HFFc6 (cell line): ENCODE data around the gene F10. TPM values are rescaled to one million over a fixed set of nuclear protein-coding genes. Genes with fewer than 3 reads are reported as not detected.

Experiments used
- DNase-seq: peaks from one replicate; pipeline ENCODE4 v3.0.0-alpha.2; 2018
- H3K27ac Mint-ChIP-seq: 2 replicates; pipeline ENCODE4 v1.8.0; 2020; ENCODE audit warnings: mild to moderate bottlenecking, mixed read lengths
- H3K27me3 Mint-ChIP-seq: 2 replicates; pipeline ENCODE4 v1.8.0; 2021; ENCODE audit warnings: mild to moderate bottlenecking, moderate library complexity, mixed read lengths; ENCODE audit not compliant: insufficient read depth
- H3K36me3 Mint-ChIP-seq: 2 replicates; pipeline ENCODE4 v1.8.0; 2021; ENCODE audit warnings: low read depth, mixed read lengths
- H3K4me1 Mint-ChIP-seq: 2 replicates; pipeline ENCODE4 v1.8.0; 2020; ENCODE audit warnings: low read depth, mixed read lengths
- H3K4me3 Mint-ChIP-seq: 2 replicates; pipeline ENCODE4 v1.8.0; 2020; ENCODE audit warnings: mild to moderate bottlenecking, moderate library complexity, mixed read lengths
- H3K9me3 Mint-ChIP-seq: 2 replicates; pipeline ENCODE4 v1.8.0; 2020; ENCODE audit warnings: mild to moderate bottlenecking, mixed read lengths
- CTCF ChIP-seq: fragments of 200-600 bp; sonication (generic); IDR thresholded peaks from 2 replicates; pipeline ENCODE4 v1.5.0; 2021; ENCODE audit warnings: antibody characterized with exemption, mild to moderate bottlenecking
- total RNA-seq, 6 experiments: library from RNA; stranded (reverse); fragmentation: NEBNext Ultra II Directional; extraction: Animal tissue kit (Norgen Biotek cat#: 25700); gene quantifications; 2 replicates in 1 of 6; 3 replicates in 5 of 6; pipeline ENCODE4 v1.2.3, GENCODE V29; 2021

The F10 gene
- total RNA-seq, 6 experiments from 2014 or later: 10.2 to 21.3 (median 10.8) TPM

GRCh38 chr13:113129480-113129879 lies 6.9 kb downstream of the F10 start:
- no peaks in the 10 kb centered on the region for H3K36me3 Mint-ChIP-seq
- peaks cover 4% of the 10 kb centered on the region for H3K27me3 Mint-ChIP-seq
- no peak for TF ChIP-seq CTCF
- H3K27ac Mint-ChIP-seq: no peak overlapping the region
- H3K4me3 Mint-ChIP-seq: no peak overlapping the region
- no peak for DNase-seq
- no peaks in the 10 kb centered on the region for H3K4me1 Mint-ChIP-seq
- no peaks in the 10 kb centered on the region for H3K9me3 Mint-ChIP-seq

- H3K36me3 Mint-ChIP-seq: no peaks in the 10 kb centered on the region
- no peaks in the 10 kb centered on the region for H3K4me1 Mint-ChIP-seq
- H3K27me3 Mint-ChIP-seq: peaks cover 5% of the 10 kb centered on the region
- H3K27ac Mint-ChIP-seq: no peak overlapping the region
- no peak for DNase-seq
- H3K9me3 Mint-ChIP-seq: no peaks in the 10 kb centered on the region
- no peak for TF ChIP-seq CTCF
- no peak overlapping the region for H3K4me3 Mint-ChIP-seq
Measured at GRCh38 chr13:113129921-113130750, 7.5 kb downstream of the F10 start.

GRCh38 chr13:113135281-113135760 lies 12.7 kb downstream of the F10 start:
- no peak overlapping the region for H3K4me3 Mint-ChIP-seq
- H3K27me3 Mint-ChIP-seq: peaks cover 4% of the 10 kb centered on the region; the same call in 1 of the 2 replicates
- TF ChIP-seq CTCF: no peak
- H3K4me1 Mint-ChIP-seq: no peaks in the 10 kb centered on the region
- DNase-seq: no peak
- no peak overlapping the region for H3K27ac Mint-ChIP-seq
- no peaks in the 10 kb centered on the region for H3K9me3 Mint-ChIP-seq
- no peaks in the 10 kb centered on the region for H3K36me3 Mint-ChIP-seq

GRCh38 chr13:113137691-113138298 lies 15.2 kb downstream of the F10 start:
- TF ChIP-seq CTCF: no peak
- Mint-ChIP-seq H3K4me1 (no peaks in the 10 kb centered on the region), H3K36me3 (no peaks in the 10 kb centered on the region), H3K27me3 (peaks cover 4% of the 10 kb centered on the region; the same call in 1 of the 2 replicates), H3K4me3 (no peak overlapping the region), H3K27ac (no peak overlapping the region), H3K9me3 (no peaks in the 10 kb centered on the region)
- DNase-seq: no peak

- H3K4me3 Mint-ChIP-seq: no peak overlapping the region
- no peak overlapping the region for H3K27ac Mint-ChIP-seq
- no peaks in the 10 kb centered on the region for H3K4me1 Mint-ChIP-seq
- H3K36me3 Mint-ChIP-seq: no peaks in the 10 kb centered on the region
- TF ChIP-seq CTCF: no peak
- DNase-seq: no peak
- H3K9me3 Mint-ChIP-seq: no peaks in the 10 kb centered on the region
- H3K27me3 Mint-ChIP-seq: peaks cover 4% of the 10 kb centered on the region; the same call in 1 of the 2 replicates
Measured at GRCh38 chr13:113138792-113139551, 16.4 kb downstream of the F10 start.
